Measurements from ENCODE around the gene ABTB1.

The ABTB1 gene

DNA sequence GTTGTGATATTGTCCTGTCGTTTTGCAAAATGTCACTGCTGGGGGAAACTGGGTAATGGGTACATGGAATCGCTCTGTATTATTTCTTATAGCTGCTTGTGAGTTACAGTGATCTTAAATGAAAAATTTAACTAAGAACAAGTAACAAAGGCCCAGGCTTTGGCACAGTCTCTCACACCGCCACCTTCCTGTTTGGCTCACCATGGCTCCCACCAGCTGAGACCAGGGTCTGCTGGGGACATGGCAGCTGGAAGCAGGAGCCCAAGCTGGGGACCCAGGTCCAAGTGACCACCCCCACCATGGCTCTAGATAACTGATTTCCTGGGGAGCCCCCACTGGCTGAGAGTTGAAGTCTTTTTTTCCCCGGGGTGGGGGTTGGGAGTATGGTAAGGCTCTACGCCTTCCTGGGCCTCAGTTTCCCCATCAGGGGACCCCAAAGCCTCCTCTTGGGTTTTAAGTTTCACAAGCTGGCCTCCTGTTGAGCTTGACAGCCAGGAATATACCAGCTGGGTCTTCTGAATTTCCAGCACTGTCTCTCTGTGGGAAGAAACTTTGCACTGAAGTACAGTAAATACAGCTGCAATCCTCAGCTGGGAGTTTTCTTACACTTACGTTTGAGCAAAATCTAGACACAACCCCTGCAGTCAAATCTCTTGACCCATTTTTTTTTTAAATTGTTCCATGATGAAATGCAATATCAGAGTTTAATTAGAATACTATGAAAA, 26.1 kb downstream of the ABTB1 start:
- no peak overlapping the region for H3K18ac ChIP-seq (ENCODE audit: low read depth in 1 of 2, low read length in 2 of 2)
- no peak overlapping the region for H4K91ac ChIP-seq (ENCODE audit: low read length)
- H2BK5ac ChIP-seq (ENCODE audit: low read depth, low read length, poor library complexity, severe bottlenecking) = peak overlapping the region; percentile 35
- H3K14ac ChIP-seq (ENCODE audit: low read length in 2 of 2) = no peak overlapping the region
- H2AK5ac ChIP-seq (ENCODE audit: low read length, severe bottlenecking) = peak overlapping the region; percentile 82
- no peak overlapping the region for H2BK120ac ChIP-seq (ENCODE audit: low read depth, low read length)
- no peaks in the 10 kb centered on the region for H3K27me3 ChIP-seq (ENCODE audit: control insufficient read depth in 1 of 2, insufficient read depth in 1 of 2, low read length in 2 of 2)
- peaks cover 9 to 41% of the 10 kb centered on the region in 2 experiments for H3K36me3 ChIP-seq (ENCODE audit: control insufficient read depth in 1 of 2, insufficient read depth in 2 of 2, low read depth in 1 of 2, low read length in 2 of 2)
- peak overlapping the region; percentile 68 for H3K27ac ChIP-seq (ENCODE audit: low read length, poor library complexity, severe bottlenecking)
- no peak overlapping the region for H3K23ac ChIP-seq (ENCODE audit: low read length in 2 of 2)
- no peak overlapping the region for H3K4me2 ChIP-seq (ENCODE audit: low read length, poor library complexity, severe bottlenecking)
- no peak overlapping the region for H2BK15ac ChIP-seq (ENCODE audit: low read depth, poor library complexity, severe bottlenecking)
- no peaks in the 10 kb centered on the region for H3K9me3 ChIP-seq (ENCODE audit: control insufficient read depth, low read length)
- H2AFZ ChIP-seq (ENCODE audit: low read depth, low read length) = no peak overlapping the region
- peaks cover 47% of the 10 kb centered on the region for H3K4me1 ChIP-seq (ENCODE audit: control insufficient read depth, insufficient read depth, low read depth, low read length)
- peak overlapping the region; percentile 64 for H3K9ac ChIP-seq (ENCODE audit: low read length)
- no peak overlapping the region for H3K4me3 ChIP-seq (ENCODE audit: insufficient read depth in 1 of 2, low read depth in 1 of 2, low read length in 2 of 2)
- no peak overlapping the region for H4K8ac ChIP-seq (ENCODE audit: low read length)
- 92% methylated on average over 5 of the region's 6 CpGs for WGBS
- H3K4ac ChIP-seq (ENCODE audit: low read depth in 1 of 2, low read length in 2 of 2) = peak overlapping the region; percentile 30 to 84
- peak overlapping the region in 1 of 2 experiments; percentile 67 for H2BK12ac ChIP-seq (ENCODE audit: low read length in 2 of 2)
- no peak for DNase-seq
- peaks cover 33% of the 10 kb centered on the region for H3K79me1 ChIP-seq (replicated peaks; ENCODE audit: low read length, poor library complexity, severe bottlenecking)

DNA sequence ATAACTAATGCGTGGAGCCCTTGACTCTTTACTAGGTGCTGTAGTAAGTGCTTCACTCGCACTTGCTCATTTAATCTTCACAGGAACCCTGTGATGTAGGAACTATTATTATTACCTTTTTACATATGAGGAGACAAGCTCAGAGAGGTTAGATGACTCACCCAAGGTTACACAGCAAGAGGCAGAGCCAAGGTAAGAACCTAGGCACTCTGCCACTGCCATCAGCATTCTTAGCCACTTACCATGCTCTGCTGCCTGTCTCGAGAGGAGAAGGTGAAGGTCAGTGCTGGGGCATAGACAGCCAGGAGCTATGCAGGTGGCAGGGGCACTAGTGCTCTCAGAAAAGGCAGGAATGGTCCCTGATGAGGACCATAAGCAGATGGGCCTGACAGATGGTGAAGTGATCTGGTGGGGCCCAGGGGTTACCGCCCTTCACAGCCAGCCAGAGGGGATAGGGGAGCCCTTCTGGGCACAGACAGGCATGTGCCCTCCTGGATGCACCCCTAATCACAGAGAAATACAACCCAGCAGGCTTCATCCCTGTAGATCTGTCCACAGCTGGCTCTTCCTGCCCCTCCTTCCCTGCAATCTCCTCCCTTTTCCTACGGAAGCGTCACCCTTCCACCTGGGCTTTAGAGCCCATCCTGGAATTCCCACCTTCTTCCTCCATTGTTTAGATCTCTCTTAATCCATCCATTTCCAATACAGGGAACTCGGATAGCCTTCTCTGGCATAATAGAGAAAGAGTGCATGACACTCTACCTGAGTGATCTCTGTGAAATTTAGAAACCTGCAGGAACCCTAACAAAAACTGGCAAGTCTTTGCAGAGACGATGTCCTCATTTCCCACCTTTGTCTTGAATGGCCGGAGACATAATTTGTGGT, 26.9 kb downstream of the ABTB1 start:
- H3K4me1 ChIP-seq (ENCODE audit: control insufficient read depth, insufficient read depth, low read depth, low read length) = peaks cover 44% of the 10 kb centered on the region
- peak overlapping the region; percentile 11 for H2AK5ac ChIP-seq (ENCODE audit: low read length, severe bottlenecking)
- H2AFZ ChIP-seq (ENCODE audit: low read depth, low read length) = no peak overlapping the region
- H3K4me2 ChIP-seq (ENCODE audit: low read length, poor library complexity, severe bottlenecking) = no peak overlapping the region
- H3K4me3 ChIP-seq (ENCODE audit: insufficient read depth in 1 of 2, low read depth in 1 of 2, low read length in 2 of 2) = no peak overlapping the region
- no peak overlapping the region for H2BK15ac ChIP-seq (ENCODE audit: low read depth, poor library complexity, severe bottlenecking)
- peak overlapping the region; percentile 57 for H4K91ac ChIP-seq (ENCODE audit: low read length)
- no peaks in the 10 kb centered on the region for H3K27me3 ChIP-seq (ENCODE audit: control insufficient read depth in 1 of 2, insufficient read depth in 1 of 2, low read length in 2 of 2)
- DNase-seq = no peak
- H4K8ac ChIP-seq (ENCODE audit: low read length) = peak overlapping the region; percentile 60
- H2BK12ac ChIP-seq (ENCODE audit: low read length in 2 of 2) = peak overlapping the region; percentile 51 to 72
- H2BK5ac ChIP-seq (ENCODE audit: low read depth, low read length, poor library complexity, severe bottlenecking) = no peak overlapping the region
- H3K9me3 ChIP-seq (ENCODE audit: control insufficient read depth, low read length) = no peaks in the 10 kb centered on the region
- H3K18ac ChIP-seq (ENCODE audit: low read depth in 1 of 2, low read length in 2 of 2) = no peak overlapping the region
- H2BK120ac ChIP-seq (ENCODE audit: low read depth, low read length) = no peak overlapping the region
- no peak overlapping the region for H3K4ac ChIP-seq (ENCODE audit: low read depth in 1 of 2, low read length in 2 of 2)
- H3K23ac ChIP-seq (ENCODE audit: low read length in 2 of 2) = no peak overlapping the region
- peak overlapping the region; percentile 64 for H3K9ac ChIP-seq (ENCODE audit: low read length)
- peak overlapping the region; percentile 19 for H3K27ac ChIP-seq (ENCODE audit: low read length, poor library complexity, severe bottlenecking)
- H3K36me3 ChIP-seq (ENCODE audit: control insufficient read depth in 1 of 2, insufficient read depth in 2 of 2, low read depth in 1 of 2, low read length in 2 of 2) = peaks cover 4 to 38% of the 10 kb centered on the region in 2 experiments
- 90% methylated on average over 9 of the region's 9 CpGs for WGBS
- H3K79me1 ChIP-seq (replicated peaks; ENCODE audit: low read length, poor library complexity, severe bottlenecking) = peaks cover 33% of the 10 kb centered on the region
- no peak overlapping the region for H3K14ac ChIP-seq (ENCODE audit: low read length in 2 of 2)

DNA sequence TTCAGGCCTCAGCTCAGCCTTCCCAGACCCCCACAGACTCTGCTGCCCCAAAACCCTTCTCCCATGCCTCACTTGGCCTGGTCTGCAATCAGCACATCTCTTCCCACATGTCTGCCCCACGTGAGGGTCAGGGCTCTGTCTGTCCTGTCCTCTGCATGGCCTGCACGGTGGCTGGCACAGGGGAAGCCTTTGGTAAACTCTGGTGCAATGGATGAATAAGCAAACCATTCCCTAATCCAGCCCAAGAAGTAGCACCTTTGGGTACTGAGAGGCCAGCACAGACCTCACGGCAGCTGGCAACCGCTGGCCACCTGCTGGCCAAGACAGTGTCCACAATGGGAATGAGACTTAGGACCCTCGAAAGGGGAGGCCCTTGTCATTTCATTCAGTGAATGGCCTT, 27.7 kb downstream of the ABTB1 start:
- H2AFZ ChIP-seq (ENCODE audit: low read depth, low read length) = no peak overlapping the region
- H3K4me1 ChIP-seq (ENCODE audit: control insufficient read depth, insufficient read depth, low read depth, low read length) = peaks cover 42% of the 10 kb centered on the region
- no peak for DNase-seq
- H3K36me3 ChIP-seq (ENCODE audit: control insufficient read depth in 1 of 2, insufficient read depth in 2 of 2, low read depth in 1 of 2, low read length in 2 of 2) = peaks cover 7 to 32% of the 10 kb centered on the region in 2 experiments
- H3K4ac ChIP-seq (ENCODE audit: low read depth in 1 of 2, low read length in 2 of 2) = no peak overlapping the region
- no peak overlapping the region for H3K9ac ChIP-seq (ENCODE audit: low read length)
- H3K27ac ChIP-seq (ENCODE audit: low read length, poor library complexity, severe bottlenecking) = no peak overlapping the region
- WGBS = 80% methylated on average over 5 of the region's 5 CpGs
- no peak overlapping the region for H3K23ac ChIP-seq (ENCODE audit: low read length in 2 of 2)
- no peak overlapping the region for H2BK12ac ChIP-seq (ENCODE audit: low read length in 2 of 2)
- H3K4me2 ChIP-seq (ENCODE audit: low read length, poor library complexity, severe bottlenecking) = no peak overlapping the region
- H2BK120ac ChIP-seq (ENCODE audit: low read depth, low read length) = no peak overlapping the region
- H3K18ac ChIP-seq (ENCODE audit: low read depth in 1 of 2, low read length in 2 of 2) = no peak overlapping the region
- no peaks in the 10 kb centered on the region for H3K9me3 ChIP-seq (ENCODE audit: control insufficient read depth, low read length)
- peak overlapping the region in 1 of 2 experiments; percentile 53 for H3K14ac ChIP-seq (ENCODE audit: low read length in 2 of 2)
- H2BK5ac ChIP-seq (ENCODE audit: low read depth, low read length, poor library complexity, severe bottlenecking) = no peak overlapping the region
- H4K91ac ChIP-seq (ENCODE audit: low read length) = no peak overlapping the region
- no peak overlapping the region for H3K4me3 ChIP-seq (ENCODE audit: insufficient read depth in 1 of 2, low read depth in 1 of 2, low read length in 2 of 2)
- no peak overlapping the region for H2AK5ac ChIP-seq (ENCODE audit: low read length, severe bottlenecking)
- no peaks in the 10 kb centered on the region for H3K27me3 ChIP-seq (ENCODE audit: control insufficient read depth in 1 of 2, insufficient read depth in 1 of 2, low read length in 2 of 2)
- H2BK15ac ChIP-seq (ENCODE audit: low read depth, poor library complexity, severe bottlenecking) = no peak overlapping the region
- H4K8ac ChIP-seq (ENCODE audit: low read length) = peak overlapping the region; percentile 19
- peaks cover 29% of the 10 kb centered on the region for H3K79me1 ChIP-seq (replicated peaks; ENCODE audit: low read length, poor library complexity, severe bottlenecking)

DNA sequence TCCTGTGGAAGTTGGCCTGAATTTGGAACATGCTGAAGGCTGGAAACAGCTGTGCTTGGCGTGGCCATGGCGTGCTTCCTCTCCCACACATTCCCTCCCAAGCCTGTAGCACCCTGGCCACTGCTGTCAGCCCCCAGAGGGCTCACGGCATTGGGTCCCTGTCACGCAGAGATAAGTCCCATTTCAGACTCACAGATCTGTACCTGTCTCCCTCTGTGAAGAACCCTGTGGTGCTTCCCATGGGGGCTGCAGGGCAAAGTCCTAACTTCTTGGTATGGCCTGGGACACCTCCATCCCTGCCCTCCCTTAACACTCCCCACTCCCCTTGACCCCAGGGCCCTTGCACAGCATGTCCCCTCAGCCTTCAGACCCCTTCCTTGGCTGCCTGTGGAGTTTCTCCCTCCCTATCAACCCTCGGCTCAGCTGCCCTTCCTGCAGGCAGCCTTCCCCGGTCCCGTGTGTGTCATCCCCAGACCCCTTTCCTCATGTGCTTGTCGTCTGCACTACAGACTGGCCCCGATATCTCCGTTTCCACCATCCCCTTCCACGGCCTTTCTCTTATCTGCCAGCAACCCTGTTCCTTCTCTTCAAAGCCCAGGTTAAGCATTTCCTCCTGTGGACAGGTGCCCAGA, 28.6 kb downstream of the ABTB1 start:
- no peak for DNase-seq
- no peak overlapping the region for H2BK12ac ChIP-seq (ENCODE audit: low read length in 2 of 2)
- no peak overlapping the region for H3K4ac ChIP-seq (ENCODE audit: low read depth in 1 of 2, low read length in 2 of 2)
- H2BK120ac ChIP-seq (ENCODE audit: low read depth, low read length) = no peak overlapping the region
- no peak overlapping the region for H4K8ac ChIP-seq (ENCODE audit: low read length)
- H3K4me2 ChIP-seq (ENCODE audit: low read length, poor library complexity, severe bottlenecking) = no peak overlapping the region
- H3K36me3 ChIP-seq (ENCODE audit: control insufficient read depth in 1 of 2, insufficient read depth in 2 of 2, low read depth in 1 of 2, low read length in 2 of 2) = peaks cover 14 to 38% of the 10 kb centered on the region in 2 experiments
- H3K23ac ChIP-seq (ENCODE audit: low read length in 2 of 2) = no peak overlapping the region
- peaks cover 33% of the 10 kb centered on the region for H3K79me1 ChIP-seq (replicated peaks; ENCODE audit: low read length, poor library complexity, severe bottlenecking)
- 89% methylated on average over 11 of the region's 11 CpGs for WGBS
- no peak overlapping the region for H2AK5ac ChIP-seq (ENCODE audit: low read length, severe bottlenecking)
- no peaks in the 10 kb centered on the region for H3K9me3 ChIP-seq (ENCODE audit: control insufficient read depth, low read length)
- H4K91ac ChIP-seq (ENCODE audit: low read length) = no peak overlapping the region
- no peak overlapping the region for H3K14ac ChIP-seq (ENCODE audit: low read length in 2 of 2)
- H3K27ac ChIP-seq (ENCODE audit: low read length, poor library complexity, severe bottlenecking) = no peak overlapping the region
- no peak overlapping the region for H3K4me3 ChIP-seq (ENCODE audit: insufficient read depth in 1 of 2, low read depth in 1 of 2, low read length in 2 of 2)
- H3K9ac ChIP-seq (ENCODE audit: low read length) = no peak overlapping the region
- H3K18ac ChIP-seq (ENCODE audit: low read depth in 1 of 2, low read length in 2 of 2) = no peak overlapping the region
- no peak overlapping the region for H2BK5ac ChIP-seq (ENCODE audit: low read depth, low read length, poor library complexity, severe bottlenecking)
- no peak overlapping the region for H2AFZ ChIP-seq (ENCODE audit: low read depth, low read length)
- H2BK15ac ChIP-seq (ENCODE audit: low read depth, poor library complexity, severe bottlenecking) = no peak overlapping the region
- H3K4me1 ChIP-seq (ENCODE audit: control insufficient read depth, insufficient read depth, low read depth, low read length) = peaks cover 38% of the 10 kb centered on the region
- H3K27me3 ChIP-seq (ENCODE audit: control insufficient read depth in 1 of 2, insufficient read depth in 1 of 2, low read length in 2 of 2) = no peaks in the 10 kb centered on the region
